Measurements from ENCODE around the gene TOMM34. TPM values are rescaled to one million over a fixed set of nuclear protein-coding genes. Genes with fewer than 3 reads are reported as not detected.

TOMM34 gene
- total RNA-seq, 1 experiment from 2014 or later = 37.5 TPM

DNA sequence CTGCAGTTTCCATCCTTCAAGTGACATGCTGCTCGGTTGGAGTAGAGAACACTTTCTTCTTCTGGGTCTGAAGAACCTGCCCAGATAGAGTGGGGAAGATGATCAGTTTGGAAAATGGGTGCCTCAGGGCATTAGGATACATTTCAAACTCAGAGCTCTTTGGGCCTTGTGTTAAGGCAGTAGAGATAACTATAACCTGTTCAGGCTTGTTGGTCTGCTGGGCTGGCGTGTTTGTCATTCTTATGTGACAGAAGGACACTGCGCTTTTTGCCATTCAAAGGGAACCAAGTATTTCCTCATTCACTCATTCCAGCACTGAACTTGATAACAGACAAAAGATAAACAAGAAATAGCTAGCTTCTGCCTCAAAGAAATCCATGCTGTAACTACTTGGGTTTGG, 3.8 kb downstream of the TOMM34 start:
- Mint-ChIP-seq H3K36me3 (ENCODE audit: insufficient read depth in 1 of 3, low read depth in 3 of 3) (peaks cover 30 to 63% (median 61%) of the 10 kb centered on the region in 3 experiments; a peak in 6 of 7 replicates), H3K27me3 (ENCODE audit: low read depth) (peaks cover 11% of the 10 kb centered on the region), H3K4me1 (peaks cover 21 to 27% of the 10 kb centered on the region in 2 experiments), H3K27ac (no peak overlapping the region), H3K9me3 (no peaks in the 10 kb centered on the region; a peak in 1 of 5 replicates), H3K4me3 (no peak overlapping the region)
- Histone ChIP-seq H2BK15ac (ENCODE audit: low read depth, low read length) (no peak overlapping the region), H3K9ac (ENCODE audit: extremely low read depth, insufficient read length, low read length) (no peak overlapping the region), H4K8ac (replicated peaks; ENCODE audit: insufficient read length, low read depth, low read length) (no peak overlapping the region), H2AFZ (ENCODE audit: low read length) (no peak overlapping the region), H3K23ac (ENCODE audit: insufficient read length, low read depth, low read length) (no peak overlapping the region), H3K4me2 (ENCODE audit: insufficient read depth, insufficient read length, low read length) (no peak overlapping the region), H2BK120ac (ENCODE audit: low read depth, low read length, poor library complexity, severe bottlenecking) (no peak overlapping the region), H4K5ac (ENCODE audit: insufficient read length, low read depth, low read length) (no peak overlapping the region), H2BK12ac (ENCODE audit: insufficient read length, low read depth, low read length) (no peak overlapping the region), H2BK5ac (ENCODE audit: insufficient read length, low read length) (no peak overlapping the region), H4K91ac (ENCODE audit: insufficient read length, low read depth, low read length) (no peak overlapping the region), H3K56ac (ENCODE audit: insufficient read length, low read depth, low read length) (no peak overlapping the region), H3K79me2 (ENCODE audit: insufficient read depth, low read length) (no peaks in the 10 kb centered on the region), H4K20me1 (ENCODE audit: control insufficient read depth, insufficient read depth, insufficient read length) (no peaks in the 10 kb centered on the region), H3K27me3 (ENCODE audit: insufficient read depth, low read length) (no peaks in the 10 kb centered on the region), H3K14ac (ENCODE audit: insufficient read depth, low read length) (no peak overlapping the region), H2BK20ac (ENCODE audit: low read depth, low read length, poor library complexity, severe bottlenecking) (no peak overlapping the region), H3K79me1 (ENCODE audit: insufficient read depth, low read depth, low read length, poor library complexity, severe bottlenecking) (peaks cover 4% of the 10 kb centered on the region), H3K23me2 (ENCODE audit: insufficient read length, low read depth, low read length, poor library complexity, severe bottlenecking) (peaks cover 6% of the 10 kb centered on the region), H3K4ac (ENCODE audit: low read depth, low read length) (no peak overlapping the region), H3K27ac (ENCODE audit: insufficient read length, low read depth, low read length) (no peak overlapping the region), H3K18ac (ENCODE audit: insufficient read length, low read depth, low read length) (no peak overlapping the region), H2AK5ac (ENCODE audit: insufficient read length, low read length) (no peak overlapping the region), H3K9me3 (ENCODE audit: control insufficient read depth, low read depth, low read length) (no peaks in the 10 kb centered on the region), H3K4me1 (ENCODE audit: insufficient read depth, low read length) (0 out of 2 replicates have a peak, but pooled peaks cover 2% of the 10 kb centered on the region), H3T11ph (ENCODE audit: low read length) (no peak overlapping the region)
- no CpG with 5 or more reads among the region's 3 CpGs for WGBS (ENCODE audit: extremely low coverage, insufficient read length, low lambda C conversion rate)
- TF ChIP-seq, protein P1, sequence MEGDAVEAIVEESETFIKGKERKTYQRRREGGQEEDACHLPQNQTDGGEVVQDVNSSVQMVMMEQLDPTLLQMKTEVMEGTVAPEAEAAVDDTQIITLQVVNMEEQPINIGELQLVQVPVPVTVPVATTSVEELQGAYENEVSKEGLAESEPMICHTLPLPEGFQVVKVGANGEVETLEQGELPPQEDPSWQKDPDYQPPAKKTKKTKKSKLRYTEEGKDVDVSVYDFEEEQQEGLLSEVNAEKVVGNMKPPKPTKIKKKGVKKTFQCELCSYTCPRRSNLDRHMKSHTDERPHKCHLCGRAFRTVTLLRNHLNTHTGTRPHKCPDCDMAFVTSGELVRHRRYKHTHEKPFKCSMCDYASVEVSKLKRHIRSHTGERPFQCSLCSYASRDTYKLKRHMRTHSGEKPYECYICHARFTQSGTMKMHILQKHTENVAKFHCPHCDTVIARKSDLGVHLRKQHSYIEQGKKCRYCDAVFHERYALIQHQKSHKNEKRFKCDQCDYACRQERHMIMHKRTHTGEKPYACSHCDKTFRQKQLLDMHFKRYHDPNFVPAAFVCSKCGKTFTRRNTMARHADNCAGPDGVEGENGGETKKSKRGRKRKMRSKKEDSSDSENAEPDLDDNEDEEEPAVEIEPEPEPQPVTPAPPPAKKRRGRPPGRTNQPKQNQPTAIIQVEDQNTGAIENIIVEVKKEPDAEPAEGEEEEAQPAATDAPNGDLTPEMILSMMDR (conservative IDR thresholded peaks at IDR 0.05) = no peak
- no peak for DNase-seq
